NCI-H82 treated with DMSO at 0.1 percent for 48 hours (cell line): Measurements from ENCODE around the gene LRRC71.

Source experiments
- DNase-seq: peaks from one replicate; lab custom pipeline; 2025; ENCODE audit not compliant: unreplicated experiment; lab: John Stamatoyannopoulos, UW

LRRC71 gene

DNA sequence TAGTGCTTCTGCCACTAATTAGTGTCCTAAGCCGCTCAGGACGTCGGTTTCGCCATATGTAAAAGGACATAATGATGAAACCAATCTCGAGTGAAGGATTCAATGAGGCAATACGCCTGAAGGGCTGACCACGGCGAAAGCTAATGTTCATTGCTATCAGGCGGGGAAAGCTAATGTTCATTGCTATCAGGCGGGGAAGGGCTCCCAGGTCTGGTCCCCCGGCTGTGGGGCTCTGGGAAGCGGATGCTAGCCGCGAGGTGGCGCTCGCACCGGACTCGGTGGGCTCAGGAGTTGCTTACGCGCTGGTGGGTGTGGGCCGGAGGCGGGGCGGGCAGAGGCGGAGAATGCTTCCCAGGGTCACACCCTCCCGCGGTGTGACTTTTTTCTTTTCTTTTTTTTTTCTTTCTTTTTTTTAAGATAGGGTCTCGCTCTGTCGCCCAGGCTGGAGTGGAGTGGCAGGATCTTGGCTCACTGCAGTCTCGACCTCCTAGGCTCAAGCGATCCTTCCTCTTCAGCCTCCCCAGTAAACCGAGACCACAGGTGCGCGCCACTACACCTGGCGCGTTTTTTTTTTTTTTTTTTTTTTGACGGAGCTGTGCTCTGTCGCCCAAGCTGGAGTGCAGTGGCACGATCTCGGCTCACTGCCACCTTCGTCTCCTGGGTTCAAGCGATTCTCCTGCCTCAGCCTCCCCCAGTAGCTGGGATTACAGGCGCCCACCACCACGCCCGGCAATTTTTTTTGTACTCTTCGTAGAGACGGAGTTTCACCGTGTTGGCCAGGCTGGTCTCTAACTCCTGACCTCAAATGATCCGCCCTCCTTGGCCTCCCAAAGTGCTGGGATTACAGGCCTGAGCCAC is 28.0 kb upstream of the LRRC71 start:
- peak; percentile 67 for DNase-seq

DNA sequence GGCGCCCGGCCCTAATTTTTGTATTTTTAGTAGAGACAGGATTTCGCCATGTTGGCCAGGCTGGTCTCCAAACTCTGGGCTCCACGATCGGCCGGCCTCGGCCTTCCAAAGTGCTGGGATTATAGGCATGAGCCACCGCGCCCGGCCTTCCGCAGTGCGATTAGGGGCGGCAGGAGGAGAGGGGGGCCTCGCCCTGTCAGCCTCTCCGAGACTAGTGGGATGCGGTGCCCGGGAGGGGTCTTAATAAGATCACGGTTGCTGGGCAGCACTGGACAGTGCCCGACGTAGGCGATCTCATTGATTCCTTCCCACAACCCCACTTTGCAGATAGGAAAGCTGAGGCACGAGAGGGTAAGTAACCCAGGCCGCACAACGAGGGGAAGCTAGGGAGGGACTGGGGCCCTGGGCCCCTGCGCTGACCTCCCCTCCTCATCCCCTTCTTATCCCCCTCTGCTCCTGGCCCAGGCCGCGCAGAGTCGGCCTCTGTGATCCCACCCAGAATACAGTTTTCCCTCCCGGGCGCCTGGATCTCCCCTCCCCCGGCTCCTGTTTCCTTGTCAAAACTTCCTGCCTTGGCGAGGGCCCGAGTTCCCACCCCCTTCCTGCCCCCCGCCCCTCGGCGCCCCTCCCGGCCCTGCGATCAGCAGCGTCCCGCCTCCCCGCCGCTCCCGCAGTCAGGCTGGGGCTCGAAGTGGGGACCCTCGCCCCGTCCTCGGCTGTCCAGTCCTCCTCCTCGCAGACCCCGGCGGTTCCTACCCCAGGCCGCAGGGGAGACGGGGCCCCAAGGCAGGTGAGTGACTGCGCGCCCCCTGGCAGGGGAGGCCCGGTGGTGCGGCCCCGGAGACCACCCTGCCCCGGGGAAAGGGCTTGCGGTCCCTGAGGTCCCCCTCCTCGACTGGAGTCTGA is 27.1 kb upstream of the LRRC71 start, which contains the start of gene PEAR1:
Gene PEAR1, plus strand, starts transcription at position 671 of the 906 bp plus-strand sequence. CDS start 10,209 bp downstream, outside the sequence.
- no peak for DNase-seq

DNA sequence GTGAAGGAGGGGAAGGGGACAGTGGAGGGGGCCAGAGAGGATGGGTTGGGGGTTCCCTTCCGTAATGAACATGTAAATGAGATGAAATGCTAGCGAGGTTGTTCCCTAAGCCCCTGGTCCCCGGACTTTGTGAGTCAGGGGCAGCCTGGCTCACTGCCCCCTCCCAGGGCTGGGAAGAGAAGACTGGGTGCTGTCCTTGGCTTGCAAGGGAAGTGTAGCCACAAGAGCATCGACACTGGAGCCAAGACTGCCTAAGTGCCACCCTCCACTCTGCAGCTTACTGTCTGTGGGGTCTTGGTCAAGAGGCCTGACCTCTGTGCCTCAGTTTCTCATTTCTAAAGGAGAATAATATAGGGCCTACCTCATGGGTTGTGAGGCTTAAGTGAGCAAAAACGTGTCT is 26.4 kb upstream of the LRRC71 start:
- DNase-seq, result no peak

DNA sequence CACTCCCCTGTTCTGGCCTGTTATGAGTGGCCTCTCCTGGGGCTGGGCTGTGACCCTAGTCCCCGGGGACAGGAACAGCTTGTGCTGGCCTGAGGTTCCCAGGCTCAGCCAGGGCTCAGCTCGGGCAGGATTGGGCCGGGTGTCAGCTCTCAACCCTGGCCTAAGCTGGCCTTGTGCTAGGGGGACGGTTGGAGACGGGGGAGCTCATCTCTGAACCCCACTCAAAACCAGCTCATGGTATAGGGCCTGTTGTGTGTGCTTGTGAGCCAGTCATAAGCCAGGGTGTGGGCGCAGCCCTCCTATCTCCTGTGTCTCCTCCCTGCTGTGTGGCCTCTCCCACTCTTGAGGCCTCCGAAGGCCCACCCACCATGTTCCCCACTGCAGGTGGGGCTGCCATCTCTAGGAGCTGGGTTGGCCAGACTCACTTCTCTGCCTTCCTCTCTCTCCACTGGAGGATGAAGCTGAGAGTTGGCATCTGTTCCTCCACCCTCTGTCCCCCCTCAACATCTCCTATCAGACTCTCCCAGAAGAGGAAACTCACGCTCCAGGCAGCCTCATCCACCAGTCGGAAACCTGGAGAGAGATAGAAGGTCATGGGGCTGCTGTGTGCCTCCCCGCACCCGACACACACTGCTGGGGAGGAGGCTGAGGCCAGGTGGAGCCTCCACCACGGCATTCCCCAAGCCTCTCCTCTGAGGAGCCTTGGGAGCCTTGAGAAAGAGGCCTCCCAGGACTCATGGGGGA is 25.5 kb upstream of the LRRC71 start:
- no peak for DNase-seq

DNA sequence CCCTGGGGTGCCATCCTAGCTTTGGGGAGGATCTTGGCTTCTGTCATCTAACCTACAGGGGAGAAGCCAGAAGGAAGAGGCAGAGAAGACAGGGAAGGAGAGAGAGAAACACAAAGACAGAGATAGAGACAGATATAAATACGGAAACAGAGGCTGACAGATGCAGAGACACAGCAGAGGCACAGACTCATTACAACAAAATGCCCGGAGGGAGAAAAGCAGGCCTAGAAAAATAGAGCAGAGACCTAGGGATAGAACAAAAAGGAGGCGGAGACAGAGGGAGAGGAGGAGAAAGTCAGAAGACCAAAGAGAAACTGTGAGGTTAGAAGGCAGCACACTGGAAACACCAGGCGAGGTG is 25.0 kb upstream of the LRRC71 start:
- no peak for DNase-seq

DNA sequence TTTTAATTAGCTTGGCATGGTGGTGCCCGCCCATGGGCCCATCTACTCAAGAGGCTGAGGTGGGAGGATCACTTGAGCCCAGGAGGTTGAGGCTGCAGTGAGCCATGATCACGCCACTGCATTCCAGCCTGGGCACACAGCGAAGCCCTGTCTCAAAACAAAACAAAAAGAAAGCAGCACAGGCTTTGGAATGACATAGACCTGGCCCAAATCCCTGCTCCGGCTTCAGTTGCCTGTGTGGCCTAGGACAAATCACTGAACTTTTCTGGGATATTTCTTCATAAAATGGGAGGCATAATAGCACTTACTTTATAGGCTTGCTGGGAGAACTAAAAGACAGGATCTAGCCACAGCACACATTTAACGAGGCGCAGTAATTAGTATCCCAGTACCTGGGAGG is 24.5 kb upstream of the LRRC71 start:
- DNase-seq, result no peak

DNA sequence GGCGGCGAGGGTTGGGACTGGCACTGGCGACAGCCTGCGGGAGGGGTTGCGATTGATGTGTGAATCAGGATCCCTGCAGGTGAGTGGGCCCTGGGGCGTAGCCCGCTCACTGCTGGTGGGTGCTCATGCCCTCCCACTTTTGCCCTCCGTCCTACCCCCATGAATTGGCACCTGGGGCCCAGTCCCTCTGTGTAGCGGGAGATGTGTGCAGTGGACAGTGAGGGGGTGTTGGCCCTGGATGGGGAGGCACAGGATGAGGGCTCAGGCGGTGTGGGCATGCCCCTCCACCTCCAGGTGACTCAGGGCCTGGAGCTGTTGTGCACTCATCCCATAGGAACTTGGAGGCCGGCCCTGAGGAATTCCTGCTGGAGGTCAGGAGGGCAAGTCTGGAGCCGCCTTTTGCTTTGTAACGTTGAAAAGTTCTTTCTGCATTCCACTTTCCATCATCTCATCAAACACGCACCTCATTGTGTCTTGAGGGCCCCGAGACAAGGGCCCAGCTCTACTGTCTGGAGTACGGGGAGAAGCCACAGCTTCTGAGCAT is 23.9 kb upstream of the LRRC71 start:
- no peak for DNase-seq

DNA sequence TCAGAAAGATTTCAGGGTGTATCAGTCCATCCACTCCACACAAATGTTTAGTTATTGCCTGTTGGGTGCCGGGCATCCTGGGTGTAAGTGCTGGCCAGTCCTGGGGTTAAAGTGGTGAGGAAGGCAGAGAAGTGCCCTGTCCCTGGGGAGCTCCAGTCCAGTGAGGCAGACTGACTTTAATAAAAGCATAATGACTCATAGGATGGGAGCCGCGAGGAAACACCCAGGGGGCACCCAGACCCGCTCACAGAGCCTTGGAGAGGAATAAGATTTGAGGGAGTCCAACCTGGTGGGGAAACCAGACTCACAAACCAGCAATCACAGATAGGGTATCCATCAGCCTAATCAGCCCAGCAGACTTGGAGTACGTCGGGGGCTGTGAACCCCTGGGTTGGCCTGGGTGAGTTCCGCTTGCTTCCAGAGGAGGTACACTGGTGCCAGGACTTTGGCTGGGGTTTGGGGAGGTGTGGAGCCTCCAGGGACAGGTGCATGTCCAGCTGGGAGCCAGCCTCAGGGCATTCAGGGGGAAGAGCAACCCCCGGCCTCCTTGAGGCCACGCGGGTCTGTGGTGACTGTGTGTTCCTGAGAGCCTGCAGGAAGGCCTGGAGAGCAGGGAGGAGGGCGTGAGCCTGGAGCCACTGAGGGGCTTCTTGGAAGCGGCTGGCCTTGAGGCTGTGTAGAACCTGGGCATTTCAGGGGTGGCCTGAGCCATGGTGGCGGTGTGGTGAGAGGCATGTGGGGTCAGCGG is 23.2 kb upstream of the LRRC71 start:
- DNase-seq, result no peak

DNA sequence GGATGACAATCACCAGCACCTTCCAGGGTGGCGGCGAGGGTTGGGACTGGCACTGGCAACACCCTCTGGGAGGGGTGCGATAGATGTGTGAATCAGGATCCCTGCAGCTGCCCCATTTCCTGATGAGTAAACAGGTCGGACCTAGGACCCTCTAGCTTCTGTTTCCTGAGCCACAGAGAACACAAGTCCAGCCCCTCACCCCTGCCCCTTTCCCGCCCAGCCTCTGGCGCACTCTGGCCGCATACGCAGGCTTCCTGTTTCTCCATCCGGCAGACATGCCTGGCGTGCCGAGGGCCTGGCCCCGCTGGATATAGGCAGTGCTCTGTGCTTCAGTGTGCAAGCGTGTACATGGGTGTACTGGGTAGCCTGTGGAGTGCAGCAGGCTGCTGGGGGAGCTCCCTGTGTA is 22.3 kb upstream of the LRRC71 start:
- DNase-seq, result no peak

DNA sequence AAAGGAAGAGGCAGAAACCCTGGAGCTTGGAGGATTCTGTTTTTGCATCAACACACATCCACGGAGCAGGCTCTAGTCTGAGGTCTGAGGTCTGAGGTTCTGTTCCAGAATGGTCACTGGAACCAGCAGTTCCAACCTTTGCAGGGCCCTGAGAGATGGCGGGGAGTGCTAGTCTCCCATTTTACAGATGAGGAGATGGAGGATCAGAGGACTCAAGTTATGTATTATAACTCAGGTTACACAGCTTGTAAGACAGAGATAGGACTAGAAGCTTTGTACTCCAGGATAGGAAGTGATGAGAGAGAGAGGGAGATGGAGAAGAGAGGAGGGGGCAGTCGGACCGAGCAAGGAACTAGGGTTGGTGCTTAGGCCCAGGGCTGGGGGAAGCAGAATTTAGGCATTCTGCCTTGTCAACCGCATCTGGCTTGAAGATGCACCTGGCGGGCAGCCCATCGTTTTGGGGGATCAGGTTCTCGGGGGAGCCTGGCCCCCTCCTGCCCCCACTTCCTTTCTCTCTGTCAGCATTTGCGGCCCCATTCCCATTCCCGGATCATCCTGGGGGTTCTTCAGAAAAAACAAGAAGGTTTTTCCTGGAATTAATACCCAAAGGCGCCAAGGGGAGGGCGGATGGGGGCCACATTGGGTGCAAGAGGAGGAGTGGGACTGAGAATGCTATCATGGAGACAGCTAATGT is 21.3 kb upstream of the LRRC71 start:
- DNase-seq, result no peak

DNA sequence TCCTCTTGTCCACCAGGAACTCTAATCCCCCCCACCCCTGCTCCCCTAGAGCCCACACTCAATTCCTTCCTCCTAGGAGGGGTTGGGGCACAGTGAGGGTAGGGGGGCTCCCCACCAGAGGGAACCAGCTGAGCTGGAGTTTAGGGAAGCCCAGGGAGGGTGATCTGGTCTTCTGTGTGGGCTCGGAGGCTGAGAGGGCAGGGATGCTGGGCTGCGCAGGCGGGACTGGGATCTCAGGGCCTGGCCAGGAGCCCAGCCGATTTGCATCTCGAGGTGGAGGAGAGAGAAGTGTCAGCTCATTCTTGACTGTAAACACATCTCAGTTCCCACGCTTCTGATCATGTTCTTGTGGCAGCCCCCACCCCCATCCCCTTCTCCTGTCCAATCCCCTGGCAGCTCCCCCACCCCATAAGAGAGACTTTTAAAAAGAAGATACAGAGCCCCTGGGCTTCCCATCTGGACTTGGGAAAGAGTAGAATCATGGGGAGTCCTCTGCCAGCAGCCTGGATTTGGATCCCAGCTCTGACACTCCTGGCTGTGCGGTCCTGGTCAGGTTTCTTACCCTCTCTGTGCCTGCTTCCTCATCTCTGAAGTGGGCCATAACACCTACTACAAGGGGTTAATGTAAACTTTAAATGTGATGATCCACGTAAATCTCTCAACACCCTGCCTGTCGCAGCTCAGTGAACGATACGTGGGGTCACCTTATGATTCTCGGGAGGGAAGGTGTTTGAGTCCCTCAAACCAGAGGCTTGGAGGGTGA is 20.3 kb upstream of the LRRC71 start:
- DNase-seq, result no peak

DNA sequence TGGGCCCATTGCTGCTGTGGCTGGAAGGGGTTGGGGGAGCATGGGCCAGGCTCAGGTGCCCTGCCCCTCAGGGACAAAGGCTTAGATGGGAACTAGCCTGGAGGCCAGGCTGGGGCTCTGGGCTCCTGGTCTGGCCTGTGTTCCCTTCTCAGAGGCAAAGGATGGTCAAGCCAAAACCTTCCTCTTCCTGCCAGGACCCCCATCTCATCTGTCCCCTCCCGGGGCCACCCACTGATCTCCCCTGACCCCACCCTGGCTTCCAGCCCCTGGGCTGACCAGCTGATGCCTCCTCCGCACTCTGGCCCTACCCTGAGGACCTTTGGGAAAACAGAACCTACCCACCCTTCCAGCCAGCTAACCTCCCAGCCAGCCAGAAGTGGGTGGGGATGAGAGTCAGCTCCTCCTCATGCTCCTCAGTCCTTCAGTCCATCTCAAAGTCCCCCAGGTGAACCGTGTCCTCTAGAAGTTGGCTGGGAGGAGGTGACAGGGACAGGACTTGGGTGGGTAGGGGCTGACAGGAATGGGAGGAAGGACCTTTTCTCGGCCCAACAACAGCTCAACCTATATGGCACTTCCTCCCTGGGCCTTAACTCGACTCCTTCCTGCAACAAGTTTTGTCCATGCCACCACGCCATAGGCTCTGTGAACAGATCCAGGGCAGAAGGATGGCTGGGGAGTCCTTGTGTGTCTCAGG is 19.4 kb upstream of the LRRC71 start:
- no peak for DNase-seq

DNA sequence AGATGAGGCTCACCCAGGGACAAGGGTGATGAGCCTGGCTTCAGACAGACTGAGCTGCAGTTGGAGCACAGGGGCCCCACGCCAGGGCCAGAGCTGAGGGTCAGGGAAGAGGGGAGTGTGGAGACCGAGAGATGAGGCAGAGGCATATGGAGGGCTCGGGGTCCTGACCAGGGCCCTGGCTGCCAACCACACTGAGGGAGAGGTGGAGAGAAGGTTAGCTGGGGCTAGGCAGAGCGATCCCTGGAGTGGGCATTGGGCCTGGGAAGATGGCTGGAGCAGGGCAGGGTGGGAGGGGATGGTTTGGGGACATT is 18.9 kb upstream of the LRRC71 start:
- no peak for DNase-seq

DNA sequence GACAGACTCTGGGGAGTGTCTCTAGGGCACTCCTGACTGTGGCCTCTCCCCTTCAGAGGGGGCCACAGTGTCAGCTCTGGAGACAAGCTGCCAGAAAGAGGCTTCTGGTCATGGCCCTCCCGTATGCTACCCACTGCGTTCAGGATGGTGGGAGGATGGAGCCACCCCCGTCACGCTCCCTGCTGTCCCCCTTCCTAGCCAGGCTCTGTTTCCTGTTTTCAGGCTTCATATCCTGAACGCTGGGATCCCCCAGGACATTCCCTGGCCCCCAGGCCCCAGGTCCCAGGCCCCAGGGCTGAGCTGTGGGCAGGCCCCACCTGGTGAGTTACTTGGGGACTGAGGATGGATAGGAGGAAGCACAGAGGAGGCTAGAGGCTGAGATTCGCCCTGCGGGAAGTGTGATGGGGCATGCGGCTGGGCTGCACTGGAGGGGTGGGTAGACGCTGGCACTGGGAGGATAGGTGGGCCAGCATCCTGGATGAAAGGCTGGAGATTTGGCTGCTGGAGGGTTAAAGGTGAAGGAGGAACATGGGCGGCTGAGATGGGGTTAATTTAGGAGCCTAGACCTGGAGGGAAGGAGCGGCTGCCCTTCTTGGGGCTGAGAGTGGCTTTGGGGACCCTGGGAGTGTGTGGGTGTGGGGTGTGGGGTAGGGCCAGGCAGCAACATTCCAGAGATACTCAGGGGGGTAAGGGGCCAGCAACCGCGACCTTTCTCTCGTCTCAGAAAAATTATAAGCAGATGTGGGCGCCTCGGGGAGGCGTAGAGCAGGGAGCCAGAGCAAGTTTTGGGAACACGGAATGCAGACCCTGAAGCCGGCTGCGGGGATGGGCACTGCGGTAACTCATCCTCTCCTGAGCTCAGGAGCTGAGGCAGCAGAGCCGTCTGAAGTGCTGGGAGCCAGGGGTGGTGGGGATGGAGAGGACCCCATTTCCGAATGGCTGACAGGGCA is 18.2 kb upstream of the LRRC71 start:
- no peak for DNase-seq

DNA sequence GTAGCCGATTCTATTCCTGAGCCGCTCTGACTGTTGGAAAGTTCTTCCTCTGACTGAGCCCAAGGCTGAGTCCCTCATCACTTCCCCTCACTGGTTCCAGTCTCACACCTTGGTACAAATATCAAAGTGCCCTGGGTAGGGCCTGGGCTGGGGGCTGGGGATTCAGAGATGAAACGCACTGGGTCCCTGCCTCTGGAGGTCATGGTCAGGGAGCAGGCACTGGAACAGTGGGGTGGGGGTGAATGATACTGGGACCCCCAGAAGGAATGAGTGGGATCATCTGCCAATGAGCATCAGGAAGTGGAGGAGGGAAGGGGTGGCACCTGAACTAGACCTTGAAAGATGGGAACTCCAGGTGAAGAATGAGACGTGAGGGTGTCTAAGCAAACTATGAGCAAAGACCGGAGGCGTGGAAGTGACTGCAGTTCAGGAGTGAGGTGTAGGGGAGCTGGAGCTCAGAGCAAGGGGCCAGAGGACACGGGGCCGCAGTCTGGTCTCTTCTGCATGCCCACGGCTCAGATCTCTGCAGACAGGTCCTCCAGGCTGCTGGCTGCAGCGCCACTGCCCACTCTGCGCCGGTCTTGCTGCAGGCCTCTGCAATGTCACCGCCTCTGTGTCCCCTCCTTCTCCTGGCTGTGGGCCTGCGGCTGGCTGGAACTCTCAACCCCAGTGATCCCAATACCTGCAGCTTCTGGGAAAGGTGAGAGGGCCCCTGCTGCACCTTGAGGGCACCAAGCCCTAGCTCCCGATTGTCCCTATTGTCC is 16.9 kb upstream of the LRRC71 start:
- DNase-seq, result no peak

DNA sequence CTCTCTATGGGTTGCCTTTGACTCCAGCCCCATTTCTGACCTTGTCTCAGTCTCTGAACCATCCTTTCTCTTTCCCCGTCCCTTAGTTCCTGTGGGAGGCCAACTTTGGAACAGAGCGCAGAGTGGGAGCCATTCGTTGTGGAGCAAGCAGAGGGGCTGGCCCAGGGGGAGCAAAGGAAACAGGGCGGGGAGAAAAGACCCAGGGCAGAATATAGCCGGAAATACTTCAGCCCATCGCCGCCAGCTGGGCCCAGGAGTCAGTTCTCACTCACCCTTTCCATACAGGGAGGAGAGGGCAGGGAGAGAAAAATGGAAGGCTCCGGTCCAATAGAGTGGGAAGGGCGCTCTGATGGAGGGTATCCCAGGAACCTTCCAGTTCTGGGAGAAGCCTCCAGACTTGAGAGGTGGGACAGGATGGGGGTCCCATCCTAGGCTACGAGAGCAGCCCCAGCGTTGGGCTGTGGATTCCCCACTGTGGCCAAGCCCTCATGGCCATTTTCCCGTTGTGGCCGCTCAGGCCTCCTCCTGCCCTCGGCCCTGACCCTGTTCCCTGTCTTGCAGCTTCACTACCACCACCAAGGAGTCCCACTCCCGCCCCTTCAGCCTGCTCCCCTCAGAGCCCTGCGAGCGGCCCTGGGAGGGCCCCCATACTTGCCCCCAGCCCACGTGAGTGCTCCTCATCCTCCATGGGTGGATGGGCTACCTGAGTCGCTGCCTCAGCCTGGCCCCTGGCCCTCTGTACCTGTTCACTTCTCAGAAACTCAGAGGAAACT is 16.1 kb upstream of the LRRC71 start:
- DNase-seq, result no peak
